Endodermal cell (in vitro differentiated cells): Measurements from ENCODE around the gene IL1RAPL2. TPM values are rescaled to one million over a fixed set of nuclear protein-coding genes. Genes with fewer than 3 reads are reported as not detected.
A peak's percentile ranks its signal among the peaks of the same experiment; 100 is the strongest.

Source experiments
- DNase-seq: peaks from one replicate; pipeline ENCODE4 v3.0.0-alpha.2; 2017
- H3K27ac ChIP-seq: 2 replicates; pipeline ENCODE4 v1.5.1; 2013; ENCODE audit warnings: mild to moderate bottlenecking, low read depth, low read length, moderate library complexity
- H3K27me3 ChIP-seq: 2 replicates; pipeline ENCODE4 v1.6.1; 2013; ENCODE audit warnings: mild to moderate bottlenecking, low read length, moderate library complexity; ENCODE audit not compliant: insufficient read depth, control insufficient read depth, poor library complexity, severe bottlenecking
- H3K36me3 ChIP-seq: 2 replicates; pipeline ENCODE4 v1.7.0; 2013; ENCODE audit warnings: mild to moderate bottlenecking, low read length, moderate library complexity; ENCODE audit not compliant: control insufficient read depth, insufficient read depth
- H3K4me1 ChIP-seq: one replicate; pipeline ENCODE4 v1.7.0; 2013; ENCODE audit warnings: low read length; ENCODE audit not compliant: control insufficient read depth, insufficient read depth
- H3K4me3 ChIP-seq: 2 replicates; pipeline ENCODE4 v1.5.1; 2013; ENCODE audit warnings: mild to moderate bottlenecking, low read length, moderate library complexity
- H3K9ac ChIP-seq: 2 replicates; pipeline ENCODE4 v1.6.1; 2013; ENCODE audit warnings: mild to moderate bottlenecking, low read length, moderate library complexity; ENCODE audit not compliant: poor library complexity, severe bottlenecking; ENCODE audit errors: extremely low read depth
- H3K9me3 ChIP-seq: 2 replicates; pipeline ENCODE4 v1.6.1; 2013; ENCODE audit warnings: mild to moderate bottlenecking, low read length, moderate library complexity; ENCODE audit not compliant: control insufficient read depth
- H3K27ac Mint-ChIP-seq: 2 replicates; pipeline ENCODE4 v1.8.0; 2020; ENCODE audit warnings: mixed read lengths
- H3K27me3 Mint-ChIP-seq: 2 replicates; pipeline ENCODE4 v1.8.0; 2021; ENCODE audit warnings: mild to moderate bottlenecking, mixed read lengths; ENCODE audit not compliant: insufficient read depth
- H3K36me3 Mint-ChIP-seq: 2 replicates; pipeline ENCODE4 v1.8.0; 2020; ENCODE audit warnings: low read depth, mixed read lengths
- H3K4me1 Mint-ChIP-seq: 2 replicates; pipeline ENCODE4 v1.8.0; 2020; ENCODE audit warnings: mixed read lengths
- H3K4me3 Mint-ChIP-seq: 2 replicates; pipeline ENCODE4 v1.8.0; 2020; ENCODE audit warnings: mild to moderate bottlenecking, moderate library complexity, mixed read lengths
- H3K9me3 Mint-ChIP-seq: 2 replicates; pipeline ENCODE4 v1.8.0; 2020; ENCODE audit warnings: mild to moderate bottlenecking, mixed read lengths
- CTCF ChIP-seq: fragments of 200-600 bp; sonication (generic); conservative IDR thresholded peaks from 2 replicates; pipeline ENCODE4 v1.5.0; 2021; ENCODE audit warnings: antibody characterized with exemption, mild to moderate bottlenecking
- WGBS, 2 experiments: methylation state at CpG; one replicate each; pipeline versions ENCODE4 v1.1.5 to v1.1.7; 2013; ENCODE audit warnings: missing lambda C conversion rate in 2 of 2, mixed read lengths in 1 of 2; ENCODE audit not compliant: insufficient coverage in 1 of 2, insufficient read length in 1 of 2; 5-methylcytosine and 5-hydroxymethylcytosine counted together
- total RNA-seq, 2 donors: library from RNA; stranded (reverse); fragmentation: NEBNext Ultra II Directional in 1 of 2; extraction: Animal tissue kit (Norgen Biotek cat#: 25700) in 1 of 2; gene quantifications; 2 replicates in 1 of 2; 3 replicates in 1 of 2; pipeline ENCODE4 v1.2.1, GENCODE V29; 2021

Gene IL1RAPL2
- total RNA-seq, 2 donors from 2014 or later, result 0.13 TPM; not detected in 1

- H3K4me1 ChIP-seq, result no peaks in the 10 kb centered on the region
- no peak overlapping the region for H3K27ac ChIP-seq
- no peak overlapping the region for H3K4me3 ChIP-seq
- peaks cover 38% of the 10 kb centered on the region for H3K9me3 Mint-ChIP-seq
- no peaks in the 10 kb centered on the region for H3K27me3 ChIP-seq
- no peaks in the 10 kb centered on the region for H3K36me3 Mint-ChIP-seq
- no peak overlapping the region for H3K4me3 Mint-ChIP-seq
- no peaks in the 10 kb centered on the region for H3K36me3 ChIP-seq
- no peak for DNase-seq
- H3K27me3 Mint-ChIP-seq, result no peaks in the 10 kb centered on the region
- H3K4me1 Mint-ChIP-seq, result peaks cover 4% of the 10 kb centered on the region
- no peak for TF ChIP-seq CTCF
- no peak overlapping the region for H3K27ac Mint-ChIP-seq
- H3K9me3 ChIP-seq, result no peaks in the 10 kb centered on the region
- no peak overlapping the region for H3K9ac ChIP-seq
Observed at GRCh38 chrX:105634180-105634579, 1068.2 kb downstream of the IL1RAPL2 start.

- H3K4me3 ChIP-seq, result no peak overlapping the region
- H3K9me3 Mint-ChIP-seq, result peaks cover 27% of the 10 kb centered on the region
- no peaks in the 10 kb centered on the region for H3K27me3 Mint-ChIP-seq
- H3K36me3 ChIP-seq, result no peaks in the 10 kb centered on the region
- H3K9ac ChIP-seq, result no peak overlapping the region
- DNase-seq, result no peak
- H3K4me1 ChIP-seq, result no peaks in the 10 kb centered on the region
- no peaks in the 10 kb centered on the region for H3K9me3 ChIP-seq
- H3K4me1 Mint-ChIP-seq, result peaks cover 4% of the 10 kb centered on the region
- no peak overlapping the region for H3K27ac Mint-ChIP-seq
- H3K36me3 Mint-ChIP-seq, result no peaks in the 10 kb centered on the region
- H3K27me3 ChIP-seq, result no peaks in the 10 kb centered on the region
- TF ChIP-seq CTCF, result no peak
- no peak overlapping the region for H3K4me3 Mint-ChIP-seq
- H3K27ac ChIP-seq, result no peak overlapping the region
Observed at GRCh38 chrX:105635794-105636193, 1069.8 kb downstream of the IL1RAPL2 start.

GRCh38 chrX:105636667-105637066, 1070.7 kb downstream of the IL1RAPL2 start:
- Histone ChIP-seq H3K4me3 (no peak overlapping the region), H3K36me3 (no peaks in the 10 kb centered on the region), H3K27me3 (no peaks in the 10 kb centered on the region), H3K27ac (no peak overlapping the region), H3K9ac (no peak overlapping the region), H3K9me3 (no peaks in the 10 kb centered on the region), H3K4me1 (no peaks in the 10 kb centered on the region)
- peak; percentile 44 for DNase-seq
- TF ChIP-seq CTCF, result no peak
- Mint-ChIP-seq H3K36me3 (no peaks in the 10 kb centered on the region), H3K4me3 (no peak overlapping the region), H3K27ac (no peak overlapping the region), H3K9me3 (peaks cover 24% of the 10 kb centered on the region), H3K4me1 (peaks cover 4% of the 10 kb centered on the region), H3K27me3 (no peaks in the 10 kb centered on the region)
- WGBS, 2 experiments, result 80 to 100% methylated on average over 1 of the region's 1 CpG
